Epithelial cell of esophagus (primary cell): ENCODE results near the gene GPATCH4.
"Not testable (repeated sequence)": the region's sequence is repeated elsewhere in the genome, so short reads cannot be mapped to it uniquely, and the experiment has no call there.

Experiments used
- DNase-seq: peaks from one replicate; pipeline ENCODE4 v3.0.0; 2010; ENCODE audit warnings: low read depth
- H3K4me3 ChIP-seq: 2 replicates; pipeline ENCODE4 v1.5.1; 2011; ENCODE audit warnings: mild to moderate bottlenecking, low read length, control low read depth
- TF ChIP-seq, protein P1 (sequence below): IDR thresholded peaks from 2 replicates; pipeline ENCODE4 v1.5.1; 2011; ENCODE audit warnings: low read depth, mild to moderate bottlenecking, low read length, control low read depth, inconsistent platforms; ENCODE audit not compliant: insufficient read depth; ENCODE audit errors: missing control alignments

Gene GPATCH4

DNA sequence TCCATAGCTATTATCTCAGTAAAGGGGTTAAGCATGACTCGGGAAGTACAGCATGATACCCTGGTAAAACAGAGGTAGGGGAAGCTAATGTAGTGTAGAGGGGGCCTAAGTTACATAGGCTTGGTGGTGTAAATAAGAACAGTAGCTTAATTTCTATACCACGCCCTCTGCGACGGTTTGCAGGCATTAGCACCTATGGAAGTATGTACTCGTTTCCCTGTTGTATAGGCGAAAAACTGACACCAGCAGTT lies 10.2 kb downstream of the GPATCH4 start:
- no peak for DNase-seq
- TF ChIP-seq, protein P1, sequence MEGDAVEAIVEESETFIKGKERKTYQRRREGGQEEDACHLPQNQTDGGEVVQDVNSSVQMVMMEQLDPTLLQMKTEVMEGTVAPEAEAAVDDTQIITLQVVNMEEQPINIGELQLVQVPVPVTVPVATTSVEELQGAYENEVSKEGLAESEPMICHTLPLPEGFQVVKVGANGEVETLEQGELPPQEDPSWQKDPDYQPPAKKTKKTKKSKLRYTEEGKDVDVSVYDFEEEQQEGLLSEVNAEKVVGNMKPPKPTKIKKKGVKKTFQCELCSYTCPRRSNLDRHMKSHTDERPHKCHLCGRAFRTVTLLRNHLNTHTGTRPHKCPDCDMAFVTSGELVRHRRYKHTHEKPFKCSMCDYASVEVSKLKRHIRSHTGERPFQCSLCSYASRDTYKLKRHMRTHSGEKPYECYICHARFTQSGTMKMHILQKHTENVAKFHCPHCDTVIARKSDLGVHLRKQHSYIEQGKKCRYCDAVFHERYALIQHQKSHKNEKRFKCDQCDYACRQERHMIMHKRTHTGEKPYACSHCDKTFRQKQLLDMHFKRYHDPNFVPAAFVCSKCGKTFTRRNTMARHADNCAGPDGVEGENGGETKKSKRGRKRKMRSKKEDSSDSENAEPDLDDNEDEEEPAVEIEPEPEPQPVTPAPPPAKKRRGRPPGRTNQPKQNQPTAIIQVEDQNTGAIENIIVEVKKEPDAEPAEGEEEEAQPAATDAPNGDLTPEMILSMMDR, result no peak
- H3K4me3 ChIP-seq, result peak overlapping the region; percentile 74

DNA sequence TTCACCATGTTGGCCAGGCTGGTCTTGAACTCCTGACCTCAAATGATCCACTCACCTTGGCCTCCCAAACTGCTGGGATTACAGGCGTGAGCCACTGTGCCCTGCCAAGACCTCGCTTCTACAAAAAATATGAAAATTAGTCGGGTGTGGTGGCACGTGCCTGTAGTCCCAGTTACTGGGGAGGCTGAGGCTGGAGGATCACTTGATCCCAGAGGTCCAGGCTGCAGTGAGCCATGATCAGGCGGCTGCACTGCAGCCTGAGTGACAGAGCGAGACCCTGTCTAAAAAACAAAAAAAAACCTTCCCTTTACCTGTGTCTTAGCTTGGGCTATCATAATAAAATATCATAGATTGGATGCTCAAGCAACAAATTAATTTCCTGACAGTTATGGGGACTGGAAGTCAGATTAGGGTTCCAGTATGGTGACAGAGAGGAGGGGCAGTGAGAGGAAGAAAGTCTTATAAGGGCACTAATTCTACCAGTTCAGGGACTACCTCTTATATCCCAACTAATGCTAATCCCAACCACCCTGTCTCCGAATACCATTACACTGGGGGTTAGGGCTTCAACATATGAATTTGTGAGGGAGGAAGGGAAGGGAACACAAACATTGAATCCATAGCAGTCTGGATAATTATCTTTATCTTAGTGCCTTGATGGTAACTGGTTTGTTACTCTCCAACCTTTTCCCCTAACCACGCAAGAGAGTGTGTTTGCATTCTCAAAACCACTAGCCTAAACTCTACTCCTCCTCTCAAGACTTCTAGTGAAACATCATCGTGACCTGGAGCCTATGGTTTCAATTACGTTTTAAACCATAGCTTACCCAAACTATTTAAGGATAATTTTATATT lies 10.7 kb downstream of the GPATCH4 start:
- peak overlapping the region; percentile 74 for H3K4me3 ChIP-seq
- DNase-seq, result no peak
- TF ChIP-seq, protein P1, result no peak

DNA sequence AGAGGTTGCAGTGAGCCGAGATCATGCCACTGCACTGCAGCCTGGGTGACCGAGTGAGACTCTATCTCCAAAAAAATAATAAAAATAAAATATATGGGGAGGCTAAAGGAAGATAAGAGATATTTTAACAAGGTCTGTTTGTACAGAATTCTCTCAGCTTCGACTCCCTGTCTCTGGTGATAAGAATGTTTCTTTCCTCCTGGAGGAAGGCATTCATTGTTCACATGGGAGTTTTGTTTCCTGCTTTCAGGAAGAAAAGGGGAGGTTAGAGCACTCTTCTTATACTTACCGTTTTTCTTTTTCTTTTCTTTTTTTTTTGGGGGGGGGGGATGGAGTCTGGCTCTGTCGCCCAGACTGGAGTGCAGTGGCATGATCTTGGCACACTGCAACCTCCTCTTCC lies 11.7 kb downstream of the GPATCH4 start:
- H3K4me3 ChIP-seq, result no peak overlapping the region
- TF ChIP-seq, protein P1, result no peak
- DNase-seq, result no peak

DNA sequence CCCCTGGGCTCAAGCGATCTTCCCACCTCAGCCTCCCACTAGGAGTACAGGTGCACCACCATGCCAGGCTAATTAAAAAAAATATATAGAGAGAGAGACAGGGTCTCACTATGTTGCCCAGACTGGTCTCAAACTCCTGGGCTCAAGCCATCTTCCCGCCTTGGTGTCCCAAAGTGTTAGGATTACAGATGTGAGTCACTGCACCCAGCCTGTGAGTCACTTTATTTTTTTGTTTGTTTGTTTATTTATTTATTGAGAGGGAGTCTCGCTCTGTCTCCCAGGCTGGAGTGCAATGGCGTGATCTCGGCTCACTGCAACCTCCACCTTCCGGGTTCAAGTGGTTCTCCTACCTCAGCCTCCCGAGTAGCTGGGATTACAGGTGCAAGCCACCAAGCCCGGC lies 13.4 kb downstream of the GPATCH4 start:
- not testable (repeated sequence) for DNase-seq, H3K4me3 ChIP-seq

DNA sequence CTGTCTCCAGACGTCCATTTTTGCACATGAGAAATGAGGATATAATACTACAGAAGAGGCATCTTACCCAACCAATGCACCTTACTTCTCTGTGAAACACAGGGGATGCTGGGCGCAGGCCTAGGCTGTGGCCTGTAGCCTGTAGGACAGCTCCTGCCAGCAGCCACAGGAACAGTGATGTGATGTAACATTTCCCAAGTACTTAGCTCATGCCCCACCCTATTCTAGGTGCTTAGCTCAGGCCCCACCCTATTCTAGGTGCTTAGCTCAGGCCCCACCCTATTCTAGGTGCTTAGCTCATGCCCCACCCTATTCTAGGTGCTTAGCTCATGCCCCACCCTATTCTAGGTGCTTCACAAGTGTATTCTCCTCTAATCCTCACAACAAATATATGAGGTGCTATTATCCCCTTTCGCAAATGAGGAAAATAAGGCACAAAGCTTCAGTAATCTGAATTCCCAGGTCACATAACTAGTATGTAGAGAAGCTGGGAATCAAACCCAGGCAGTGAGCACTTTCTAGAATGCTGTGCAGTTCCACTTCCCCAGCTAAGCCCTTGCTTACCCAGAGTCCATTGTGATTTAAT lies 14.3 kb downstream of the GPATCH4 start:
- H3K4me3 ChIP-seq, result no peak overlapping the region
- peak; percentile 76 for DNase-seq
- TF ChIP-seq, protein P1, result no peak

DNA sequence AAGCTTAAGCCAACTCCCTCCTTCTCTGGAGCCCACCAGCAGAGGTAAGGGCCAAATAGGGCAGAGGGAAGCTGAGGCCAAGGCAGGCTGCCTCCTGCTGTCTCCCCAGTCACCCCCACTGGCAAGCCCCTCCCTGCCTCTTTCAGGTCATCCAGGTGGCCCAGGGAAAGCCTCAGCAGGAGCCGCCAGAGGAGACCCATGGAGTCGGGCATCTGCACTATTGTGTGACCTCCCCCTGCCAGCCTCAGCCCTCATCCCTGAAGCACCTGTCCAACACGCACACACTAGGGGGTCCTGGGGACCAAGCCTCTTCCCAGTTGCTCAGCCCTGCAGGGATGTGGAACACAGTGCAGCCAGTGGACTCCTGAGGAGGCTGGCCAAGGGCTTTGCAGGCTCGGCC lies 15.0 kb downstream of the GPATCH4 start:
- TF ChIP-seq, protein P1, result no peak
- no peak for DNase-seq
- H3K4me3 ChIP-seq, result no peak overlapping the region

DNA sequence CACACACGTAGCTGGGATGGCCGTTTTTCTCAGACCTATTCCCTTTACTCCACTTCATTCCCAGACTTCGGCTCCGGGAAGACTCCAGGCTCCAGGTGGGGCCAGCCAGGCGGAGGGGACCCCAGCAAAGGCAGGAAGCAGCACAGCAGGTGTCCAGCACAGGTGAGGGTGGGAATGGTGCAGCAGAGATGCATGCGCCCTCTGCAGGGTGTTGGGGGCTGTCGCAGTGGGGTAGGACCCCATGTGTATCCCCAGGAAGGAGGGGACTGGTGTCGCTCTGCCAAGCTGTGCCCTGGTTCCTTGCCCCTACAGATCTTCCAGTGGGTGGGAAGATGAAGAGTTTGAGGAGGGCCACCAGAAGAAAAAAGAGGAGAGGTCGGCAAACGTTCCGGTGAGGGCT lies 16.5 kb downstream of the GPATCH4 start:
- DNase-seq, result no peak

More for the DNA sequence above, 16.5 kb downstream of the GPATCH4 start:
- H3K4me3 ChIP-seq, result no peak overlapping the region
- TF ChIP-seq, protein P1, result no peak
